OCI-LY1 (cell line): Measurements from ENCODE around the gene TLL2.

ENCODE experiments used
- CTCF ChIP-seq: fragments of 200-600 bp; sonication (generic), shearing (Covaris generic); IDR thresholded peaks from 2 replicates; pipeline ENCODE4 v1.5.1; 2017; ENCODE audit warnings: mild to moderate bottlenecking, antibody characterized with exemption, low read length, moderate library complexity, mixed read lengths
- EZH2 ChIP-seq: fragments of 200-600 bp; sonication (generic), shearing (Covaris generic); IDR thresholded peaks from 2 replicates; pipeline ENCODE4 v1.8.0; 2017; ENCODE audit warnings: borderline replicate concordance, mixed run types, mild to moderate bottlenecking, antibody characterized with exemption, low read length, moderate library complexity, mixed read lengths

DNA sequence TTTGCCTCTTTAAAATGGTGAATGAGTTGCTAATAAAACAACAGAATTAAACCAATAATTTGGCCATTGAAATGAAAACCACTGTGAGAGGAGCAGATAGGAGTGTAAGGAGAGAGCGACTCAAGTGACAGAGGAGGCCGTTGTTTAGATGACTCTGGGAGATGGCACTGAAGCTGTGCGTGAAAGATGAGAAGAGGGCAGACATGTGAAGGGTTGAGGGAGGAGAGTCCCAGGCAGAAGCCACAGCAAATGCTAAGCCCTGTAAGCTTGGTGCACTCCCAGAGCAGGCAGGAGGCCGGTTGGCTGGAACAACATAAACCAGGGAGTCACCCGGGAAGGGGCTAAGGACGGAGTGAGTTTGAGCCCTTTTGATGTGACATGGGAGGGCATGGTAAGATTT is 154.1 kb downstream of the TLL2 start:
- no peak for TF ChIP-seq CTCF
- TF ChIP-seq EZH2 = no peak
